Gastroesophageal sphincter (tissue), 3 donors: ENCODE results near the gene ADARB1.

ENCODE experiments used
- CTCF ChIP-seq, 4 experiments: fragments of 200-600 bp in 2 of 4; fragments of 450-650 bp in 2 of 4; sonication (generic) in 1 of 4; IDR thresholded peaks; one replicate each; pipeline ENCODE4 v1.5.1; 2017 to 2019; ENCODE audit warnings: antibody characterized with exemption in 4 of 4, mild to moderate bottlenecking in 2 of 4, moderate library complexity in 2 of 4
- EP300 ChIP-seq: sonication (generic); formaldehyde crosslinking; IDR thresholded peaks from one replicate; pipeline ENCODE4 v1.6.1; 2017; ENCODE audit warnings: antibody characterized with exemption, mild to moderate bottlenecking
- POLR2A ChIP-seq, 2 donors: fragments of 450-650 bp; IDR thresholded peaks; one replicate each; pipeline ENCODE4 v1.6.1; 2017; ENCODE audit warnings: antibody characterized with exemption in 2 of 2, mild to moderate bottlenecking in 2 of 2, moderate library complexity in 1 of 2

DNA sequence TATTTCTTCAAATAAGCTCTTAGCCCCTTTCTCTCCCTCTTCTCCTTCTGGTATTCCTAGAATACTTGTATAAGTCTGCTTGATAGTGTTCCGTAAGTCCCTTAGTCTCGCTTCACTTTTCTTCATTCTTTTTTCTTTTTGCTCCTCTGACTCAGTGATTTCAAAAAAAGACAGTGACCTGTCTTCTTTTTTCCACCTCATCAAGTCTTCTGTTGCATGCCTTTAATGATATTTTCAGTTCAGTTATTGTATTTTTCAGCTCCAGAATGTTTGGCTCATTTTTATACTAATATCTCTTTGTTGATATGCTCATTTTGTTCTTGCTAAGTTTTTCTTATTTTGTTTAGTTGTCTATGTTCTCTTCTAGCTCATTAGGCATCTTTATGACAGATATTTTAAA, 115.6 kb downstream of the ADARB1 start:
- TF ChIP-seq CTCF (IDR thresholded peaks at IDR 0.05), result no peak
- TF ChIP-seq POLR2A (IDR thresholded peaks at IDR 0.05), result no peak
- TF ChIP-seq EP300, result no peak
